HepG2 (cell line): ENCODE data around the gene MLX. TPM values are rescaled to one million over a fixed set of nuclear protein-coding genes. Genes with fewer than 3 reads are reported as not detected.

Experiments
- ARNTL ChIP-seq: sonication (generic); formaldehyde crosslinking; IDR thresholded peaks from 2 replicates; pipeline ENCODE4 v1.4.0; 2020; ENCODE audit warnings: mild to moderate bottlenecking, missing genetic modification reagents
- ATF5 ChIP-seq: sonication (generic); formaldehyde crosslinking; IDR thresholded peaks from 2 replicates; pipeline ENCODE4 v1.4.0; 2020; ENCODE audit warnings: mild to moderate bottlenecking, low read depth, missing genetic modification reagents
- ATM ChIP-seq: fragments of 450-650 bp; IDR thresholded peaks from 2 replicates; pipeline ENCODE4 v1.7.1; 2017; ENCODE audit warnings: mild to moderate bottlenecking, borderline replicate concordance
- FOXJ3 ChIP-seq: sonication (generic); formaldehyde crosslinking; IDR thresholded peaks from 2 replicates; pipeline ENCODE4 v1.4.0; 2020; ENCODE audit warnings: missing genetic modification reagents, mild to moderate bottlenecking, borderline replicate concordance
- FOXO1 ChIP-seq: sonication (generic); formaldehyde crosslinking; IDR thresholded peaks from 2 replicates; pipeline ENCODE4 v1.4.0; 2020; ENCODE audit warnings: missing genetic modification reagents
- GPN1 ChIP-seq: sonication (generic); formaldehyde crosslinking; IDR thresholded peaks from 2 replicates; pipeline ENCODE4 v1.5.1; 2020; ENCODE audit warnings: missing genetic modification reagents, borderline replicate concordance
- HOXA5 ChIP-seq: sonication (generic); formaldehyde crosslinking; IDR thresholded peaks from 2 replicates; pipeline ENCODE4 v1.4.0; 2020; ENCODE audit warnings: missing genetic modification reagents
- MED13 ChIP-seq: sonication (generic); formaldehyde crosslinking; IDR thresholded peaks from 2 replicates; pipeline ENCODE4 v1.5.0; 2020; ENCODE audit warnings: missing genetic modification reagents
- MIER2 ChIP-seq: IDR thresholded peaks from 2 replicates; pipeline ENCODE4 v1.6.1; 2016; ENCODE audit warnings: missing biosample characterization, missing genetic modification reagents
- NCOA2 ChIP-seq: sonication (generic); formaldehyde crosslinking; IDR thresholded peaks from 2 replicates; pipeline ENCODE4 v1.8.0; 2022; ENCODE audit warnings: inconsistent platforms
- NFYB ChIP-seq: sonication (generic); formaldehyde crosslinking; IDR thresholded peaks from 2 replicates; pipeline ENCODE4 v1.4.0; 2020; ENCODE audit warnings: missing genetic modification reagents
- PHB2 ChIP-seq: fragments of 450-650 bp; IDR thresholded peaks from 2 replicates; pipeline ENCODE4 v1.6.1; 2018; ENCODE audit not compliant: partially characterized antibody
- RBM39 ChIP-seq: fragments of 200-400 bp; formaldehyde crosslinking; IDR thresholded peaks from one replicate; pipeline ENCODE4 v1.6.1; 2018; ENCODE audit warnings: antibody characterized with exemption, mild to moderate bottlenecking, low read depth, low read length; ENCODE audit not compliant: poor library complexity, severe bottlenecking
- SRSF9 ChIP-seq: fragments of 200-400 bp; formaldehyde crosslinking; IDR thresholded peaks from 2 replicates; pipeline ENCODE4 v1.6.1; 2018; ENCODE audit warnings: borderline replicate concordance, mild to moderate bottlenecking, low read depth, low read length; ENCODE audit not compliant: insufficient read depth, poor library complexity, severe bottlenecking
- SYNCRIP ChIP-seq: fragments of 200-400 bp; formaldehyde crosslinking; IDR thresholded peaks from 2 replicates; pipeline ENCODE4 v1.6.1; 2018; ENCODE audit warnings: mild to moderate bottlenecking, low read depth, low read length; ENCODE audit not compliant: insufficient read depth
- TGIF2 ChIP-seq: IDR thresholded peaks from 2 replicates; pipeline ENCODE4 v1.6.1; 2016; ENCODE audit warnings: control low read depth, missing compliant biosample characterization
- TOE1 ChIP-seq: sonication (generic); formaldehyde crosslinking; IDR thresholded peaks from 2 replicates; pipeline ENCODE4 v1.4.0; 2020; ENCODE audit warnings: mild to moderate bottlenecking, missing genetic modification reagents
- U2AF2 ChIP-seq: fragments of 200-400 bp; formaldehyde crosslinking; IDR thresholded peaks from 2 replicates; pipeline ENCODE4 v1.6.1; 2017; ENCODE audit warnings: low read depth, mild to moderate bottlenecking, low read length
- ZBTB21 ChIP-seq: sonication (generic); formaldehyde crosslinking; IDR thresholded peaks from 2 replicates; pipeline ENCODE4 v1.4.0; 2020; ENCODE audit warnings: missing genetic modification reagents
- ZBTB37 ChIP-seq: sonication (generic); formaldehyde crosslinking; IDR thresholded peaks from 2 replicates; pipeline ENCODE4 v1.4.0; 2020; ENCODE audit warnings: mild to moderate bottlenecking, missing genetic modification reagents
- ZBTB43 ChIP-seq: sonication (generic); formaldehyde crosslinking; conservative IDR thresholded peaks from 2 replicates; pipeline ENCODE4 v1.4.0; 2020; ENCODE audit warnings: missing genetic modification reagents
- ZNF740 ChIP-seq: sonication (generic); formaldehyde crosslinking; IDR thresholded peaks from 2 replicates; pipeline ENCODE4 v1.4.0; 2020; ENCODE audit warnings: missing genetic modification reagents
- ZNF800 ChIP-seq: sonication (generic); formaldehyde crosslinking; IDR thresholded peaks from 2 replicates; pipeline ENCODE4 v1.4.0; 2020; ENCODE audit warnings: missing genetic modification reagents
- ZNF878 ChIP-seq: sonication (generic); formaldehyde crosslinking; IDR thresholded peaks from 2 replicates; pipeline ENCODE4 v1.8.1; 2023; ENCODE audit warnings: mild to moderate bottlenecking, missing genetic modification reagents, moderate library complexity
- polyA plus RNA-seq, 8 experiments: library from polyadenylated mRNA; depleted of rRNA in 3 of 8; stranded (reverse) in 7 of 8; unstranded in 1 of 8; fragments of >200 nt; fragmentation: Illumina TruSeq in 4 of 8; extraction: Trizol in 4 of 8; gene quantifications; 2 replicates each; pipeline versions ENCODE4 v1.2.1 to v1.2.3, GENCODE V29; 2011 to 2016; ENCODE audit warnings: low read depth in 4 of 8, missing spikeins in 1 of 8, mixed read lengths in 1 of 8; ENCODE audit not compliant: insufficient read depth in 1 of 8
- total RNA-seq, 5 experiments: library from RNA; depleted of rRNA; stranded (reverse); fragments of >200 nt; fragmentation: Illumina TruSeq; extraction: Trizol; gene quantifications; 2 replicates each; pipeline ENCODE4 v1.2.3, GENCODE V29; 2016; ENCODE audit warnings: low read depth in 1 of 5

Gene MLX
- total and polyA plus RNA-seq, 2 of the 13 experiments (the other 11 are each of a cell fraction or from before 2014, with no cell fraction given) = 38.9 to 74.4 TPM

DNA sequence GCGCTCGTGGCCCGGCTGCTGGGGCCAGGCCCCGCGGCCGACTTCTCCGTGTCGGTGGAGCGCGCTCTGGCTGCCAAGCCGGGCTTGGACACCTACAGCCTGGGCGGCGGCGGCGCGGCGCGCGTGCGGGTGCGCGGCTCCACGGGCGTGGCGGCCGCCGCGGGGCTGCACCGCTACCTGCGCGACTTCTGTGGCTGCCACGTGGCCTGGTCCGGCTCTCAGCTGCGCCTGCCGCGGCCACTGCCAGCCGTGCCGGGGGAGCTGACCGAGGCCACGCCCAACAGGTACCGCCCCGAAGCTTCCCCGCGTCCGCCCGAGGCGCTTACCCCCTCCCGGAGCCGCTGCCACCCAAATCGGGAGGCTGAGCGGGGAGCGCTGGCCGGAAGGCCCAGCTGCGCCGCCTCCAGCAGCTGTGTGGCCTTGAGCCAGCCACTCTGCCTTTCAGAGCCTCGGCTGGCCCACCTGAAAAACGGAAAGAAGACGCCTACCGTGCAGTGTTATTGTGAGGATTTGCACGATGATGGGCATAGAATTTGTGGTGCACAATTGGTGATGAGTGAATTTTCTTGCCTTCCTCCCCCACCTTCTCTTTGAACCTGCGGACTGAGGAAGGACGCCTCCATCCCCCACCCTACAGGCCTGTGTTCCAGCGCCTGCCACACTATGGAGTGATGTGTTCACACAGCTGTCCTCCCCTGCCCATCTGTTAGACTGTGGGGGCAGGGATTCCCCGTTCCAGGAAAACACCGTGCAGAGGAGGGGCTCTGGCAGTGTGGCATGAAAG, 30.3 kb upstream of the MLX start (continued):
- TF ChIP-seq ZBTB43 (CRISPR knock-in tag) (no peak), NCOA2 (CRISPR knock-in tag) (peak; percentile 52), TGIF2 (CRISPR knock-in tag) (no peak), RBM39 (no peak), ZNF800 (CRISPR knock-in tag) (no peak), ZNF878 (CRISPR knock-in tag) (no peak; the same call in 1 of the 2 replicates), NFYB (CRISPR knock-in tag) (0 out of 2 replicates have a peak, but pooled peaks have one; percentile 32), SYNCRIP (no peak), GPN1 (CRISPR knock-in tag) (peak; percentile 31; the same call in 1 of the 2 replicates), FOXO1 (CRISPR knock-in tag) (peak; percentile 32; the same call in 1 of the 2 replicates), PHB2 (no peak), ATF5 (CRISPR knock-in tag) (no peak; the same call in 1 of the 2 replicates), ATM (no peak), MED13 (no peak; the same call in 1 of the 2 replicates), U2AF2 (no peak), ZNF740 (0 out of 2 replicates have a peak, but pooled peaks have one; percentile 15), HOXA5 (no peak), TOE1 (CRISPR knock-in tag) (no peak), ZBTB37 (no peak), SRSF9 (no peak), ARNTL (CRISPR knock-in tag) (peak; percentile 18; the same call in 1 of the 2 replicates), MIER2 (peak; percentile 66; the same call in 1 of the 2 replicates), FOXJ3 (CRISPR knock-in tag) (no peak), ZBTB21 (CRISPR knock-in tag) (no peak)
